IPS DF 6.9 (cell line): ENCODE results near the gene SERF2.
A peak's percentile ranks its signal among the peaks of the same experiment; 100 is the strongest.
"Not testable (repeated sequence)": the region's sequence is repeated elsewhere in the genome, so short reads cannot be mapped to it uniquely, and the experiment has no call there.

Experiments used
- DNase-seq: peaks from one replicate; pipeline ENCODE4 v3.0.0-alpha.2; 2013; ENCODE audit warnings: low read depth, low spot score
- H3K27ac ChIP-seq: one replicate; pipeline ENCODE4 v1.5.1; 2013; ENCODE audit warnings: low read length, control low read depth
- H3K27me3 ChIP-seq: 2 replicates; pipeline ENCODE4 v1.6.1; 2013; ENCODE audit warnings: mild to moderate bottlenecking, low read length; ENCODE audit not compliant: control insufficient read depth, insufficient read depth
- H3K36me3 ChIP-seq: 2 replicates; pipeline ENCODE4 v1.6.1; 2013; ENCODE audit warnings: low read length; ENCODE audit not compliant: control insufficient read depth, insufficient read depth
- H3K4me1 ChIP-seq: 2 replicates; pipeline ENCODE4 v1.6.1; 2013; ENCODE audit warnings: low read length; ENCODE audit not compliant: control insufficient read depth, insufficient read depth
- H3K4me3 ChIP-seq: 2 replicates; pipeline ENCODE4 v1.5.1; 2013; ENCODE audit warnings: mild to moderate bottlenecking, low read length
- H3K9me3 ChIP-seq: 2 replicates; pipeline ENCODE4 v1.6.1; 2013; ENCODE audit warnings: low read length, inconsistent platforms; ENCODE audit not compliant: control insufficient read depth, insufficient read depth
- WGBS: extraction: QIAGEN DNeasy Blood & Tissue Kit; methylation state at CpG from one replicate; pipeline ENCODE4 v1.1.7; 2013; ENCODE audit warnings: mixed read lengths, missing lambda C conversion rate; ENCODE audit not compliant: insufficient read length, insufficient coverage; 5-methylcytosine and 5-hydroxymethylcytosine counted together

SERF2 gene

GRCh38 chr15:43808960-43809678 lies 17.0 kb downstream of the SERF2 start:
- no peaks in the 10 kb centered on the region for H3K27me3 ChIP-seq
- no peaks in the 10 kb centered on the region for H3K4me1 ChIP-seq
- H3K9me3 ChIP-seq, result no peaks in the 10 kb centered on the region
- no CpG with 5 or more reads among the region's 6 CpGs for WGBS
- H3K36me3 ChIP-seq, result peaks cover 36% of the 10 kb centered on the region
- H3K27ac ChIP-seq, result no peak overlapping the region
- H3K4me3 ChIP-seq, result no peak overlapping the region
- DNase-seq, result no peak

- peaks cover 16% of the 10 kb centered on the region; the same call in 1 of the 2 replicates for H3K36me3 ChIP-seq
- not testable (repeated sequence) for DNase-seq, H3K4me1 ChIP-seq, H3K4me3 ChIP-seq, H3K9me3 ChIP-seq, H3K27ac ChIP-seq, H3K27me3 ChIP-seq
- no CpG with 5 or more reads among the region's 5 CpGs for WGBS
Observed at GRCh38 chr15:43815064-43815463, 22.9 kb downstream of the SERF2 start.

GRCh38 chr15:43821505-43821904 lies 29.4 kb downstream of the SERF2 start:
- Histone ChIP-seq H3K4me3 (no peak overlapping the region), H3K27ac (no peak overlapping the region), H3K27me3 (no peaks in the 10 kb centered on the region), H3K4me1 (no peaks in the 10 kb centered on the region), H3K9me3 (no peaks in the 10 kb centered on the region), H3K36me3 (no peaks in the 10 kb centered on the region)
- WGBS, result no CpG with 5 or more reads among the region's 3 CpGs
- DNase-seq, result no peak

GRCh38 chr15:43824302-43825246 lies 32.5 kb downstream of the SERF2 start, which contains the start of gene MFAP1:
Gene MFAP1 (minus strand): TSS chr15:43824690. CDS start chr15:43824569, 121 bp downstream.
- Histone ChIP-seq H3K9me3 (no peaks in the 10 kb centered on the region), H3K27me3 (no peaks in the 10 kb centered on the region), H3K27ac (no peak within 1 kb of the TSS), H3K4me3 (peak within 1 kb of the TSS; percentile 86), H3K4me1 (no peaks in the 10 kb centered on the region), H3K36me3 (no peaks in the 10 kb centered on the region)
- WGBS, result no CpG with 5 or more reads among the region's 46 CpGs
- peak; percentile 95 for DNase-seq

- not testable (repeated sequence) for H3K36me3 ChIP-seq, DNase-seq, H3K9me3 ChIP-seq, H3K27ac ChIP-seq, H3K4me1 ChIP-seq, H3K27me3 ChIP-seq, H3K4me3 ChIP-seq
- WGBS, result no CpG with 5 or more reads among the region's 11 CpGs
Observed at GRCh38 chr15:43825305-43825704, 33.2 kb downstream of the SERF2 start.

GRCh38 chr15:43826029-43826507 lies 33.9 kb downstream of the SERF2 start:
- WGBS, result no CpG with 5 or more reads among the region's 11 CpGs
- Histone ChIP-seq H3K36me3 (0 out of 2 replicates have a peak, but pooled peaks cover 2% of the 10 kb centered on the region), H3K27me3 (no peaks in the 10 kb centered on the region), H3K4me3 (no peak overlapping the region), H3K9me3 (no peaks in the 10 kb centered on the region), H3K4me1 (no peaks in the 10 kb centered on the region), H3K27ac (no peak overlapping the region)
- DNase-seq, result no peak

- no CpG with 5 or more reads among the region's 48 CpGs for WGBS
- Histone ChIP-seq H3K4me1 (no peaks in the 10 kb centered on the region), H3K27ac (no peak within 1 kb of the TSS), H3K9me3 (no peaks in the 10 kb centered on the region), H3K4me3 (peak within 1 kb of the TSS; percentile 47; the same call in 1 of the 2 replicates), H3K36me3 (0 out of 2 replicates have a peak, but pooled peaks cover 2% of the 10 kb centered on the region), H3K27me3 (no peaks in the 10 kb centered on the region)
- peak; percentile 47 for DNase-seq
Observed at GRCh38 chr15:43826508-43827341, 34.6 kb downstream of the SERF2 start, which contains the start of gene WDR76. Gene WDR76 (plus strand): TSS chr15:43827002. CDS start chr15:43827033, 31 bp downstream.

GRCh38 chr15:43828061-43828657 lies 36.0 kb downstream of the SERF2 start:
- H3K4me1 ChIP-seq, result no peaks in the 10 kb centered on the region
- WGBS, result no CpG with 5 or more reads among the region's 6 CpGs
- DNase-seq, result no peak
- 0 out of 2 replicates have a peak, but pooled peaks cover 2% of the 10 kb centered on the region for H3K36me3 ChIP-seq
- H3K4me3 ChIP-seq, result no peak overlapping the region
- H3K27ac ChIP-seq, result no peak overlapping the region
- no peaks in the 10 kb centered on the region for H3K9me3 ChIP-seq
- H3K27me3 ChIP-seq, result no peaks in the 10 kb centered on the region

- not testable (repeated sequence) for H3K9me3 ChIP-seq, H3K36me3 ChIP-seq, H3K27me3 ChIP-seq, DNase-seq, H3K4me1 ChIP-seq, H3K27ac ChIP-seq, H3K4me3 ChIP-seq
- no CpG with 5 or more reads among the region's 9 CpGs for WGBS
Observed at GRCh38 chr15:43829951-43830540, 37.9 kb downstream of the SERF2 start.
